ENCODE measurements around the gene MYL5.
"Not testable (repeated sequence)": the region's sequence is repeated elsewhere in the genome, so short reads cannot be mapped to it uniquely, and the experiment has no call there.

MYL5 gene

GRCh38 chr4:636628-637159, 37.6 kb upstream of the MYL5 start:
- no peak for DNase-seq (ENCODE audit: low read depth)

DNA sequence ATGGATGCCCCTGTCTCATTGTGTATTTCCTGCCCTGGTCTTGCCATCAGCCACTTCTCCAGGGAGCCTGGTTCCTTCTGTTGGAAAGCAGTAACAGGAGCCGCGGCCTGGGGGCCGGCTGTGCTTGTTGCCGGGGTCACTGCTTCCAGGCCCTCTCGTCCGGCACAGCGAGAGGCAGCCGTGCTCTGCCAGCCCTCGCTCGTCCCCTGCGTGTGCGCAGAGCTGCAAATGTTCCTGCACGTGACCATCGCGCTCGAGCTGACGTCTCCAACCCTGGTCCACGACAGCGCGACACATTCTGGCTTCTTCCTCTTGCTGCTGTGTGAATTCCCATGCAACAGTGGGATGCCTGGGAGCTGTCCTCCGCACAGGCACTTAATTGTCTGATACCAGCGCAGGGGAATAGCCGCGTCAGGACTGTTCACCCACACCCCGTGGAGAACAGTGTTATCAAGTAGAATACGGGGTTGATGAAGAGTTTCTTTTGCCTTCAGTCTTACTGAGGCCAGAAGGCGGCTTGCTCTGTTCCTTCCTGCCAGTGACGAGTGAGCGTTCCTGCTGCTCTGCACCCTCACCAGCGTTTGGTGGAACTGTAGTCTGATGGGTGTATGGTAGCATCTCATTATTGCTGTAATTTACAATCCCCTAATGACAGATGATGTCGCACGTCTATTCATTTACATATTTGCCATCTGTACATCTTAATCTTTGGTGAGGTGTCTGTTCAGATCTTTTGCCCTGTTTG, 36.6 kb upstream of the MYL5 start:
- DNase-seq (ENCODE audit: low read depth) = no peak

DNA sequence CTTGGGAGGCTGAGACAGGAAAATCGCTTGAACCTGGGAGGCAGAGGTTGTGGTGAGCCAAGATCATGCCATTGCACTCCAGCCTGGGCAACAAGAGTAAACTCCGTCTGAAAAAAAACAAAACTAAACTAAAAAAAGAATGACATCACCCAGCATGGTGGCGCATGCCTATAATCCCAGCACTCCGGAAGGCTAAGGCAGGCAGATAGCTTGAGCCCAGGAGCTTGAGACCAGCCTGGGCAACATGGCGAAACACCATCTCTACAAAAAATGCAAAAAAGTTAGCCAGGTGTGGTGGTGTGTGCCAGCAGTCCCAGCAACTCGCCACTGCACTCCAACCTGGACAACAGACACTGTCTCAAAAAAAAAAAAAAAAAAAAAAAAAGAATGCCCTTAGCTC, 32.0 kb upstream of the MYL5 start:
- DNase-seq (ENCODE audit: low read depth) = not testable (repeated sequence)

- no peak for DNase-seq (ENCODE audit: low read depth)
These were observed 27.9 kb upstream of the MYL5 start for GRCh38 chr4:646460-646859.

DNA sequence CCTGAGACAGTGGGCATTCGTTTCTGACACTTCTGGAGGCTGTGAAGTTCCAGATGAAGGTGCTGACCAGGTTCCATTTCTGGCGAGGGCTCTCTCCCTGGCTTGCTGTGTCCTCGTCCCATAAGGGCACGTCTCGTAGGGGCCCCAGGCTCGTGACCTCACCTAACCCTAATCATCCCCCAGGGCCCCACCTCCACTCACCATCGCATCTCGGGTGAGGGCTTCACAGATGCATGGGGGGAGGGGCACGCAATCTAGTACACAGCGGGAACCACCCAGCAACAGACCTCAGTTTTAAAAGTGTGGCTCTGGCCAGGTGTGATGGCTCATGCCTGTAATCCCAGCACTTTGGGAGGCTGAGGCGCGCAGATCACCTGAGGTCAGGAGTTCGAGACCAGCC, 26.9 kb upstream of the MYL5 start:
- DNase-seq (ENCODE audit: low read depth) = no peak

DNA sequence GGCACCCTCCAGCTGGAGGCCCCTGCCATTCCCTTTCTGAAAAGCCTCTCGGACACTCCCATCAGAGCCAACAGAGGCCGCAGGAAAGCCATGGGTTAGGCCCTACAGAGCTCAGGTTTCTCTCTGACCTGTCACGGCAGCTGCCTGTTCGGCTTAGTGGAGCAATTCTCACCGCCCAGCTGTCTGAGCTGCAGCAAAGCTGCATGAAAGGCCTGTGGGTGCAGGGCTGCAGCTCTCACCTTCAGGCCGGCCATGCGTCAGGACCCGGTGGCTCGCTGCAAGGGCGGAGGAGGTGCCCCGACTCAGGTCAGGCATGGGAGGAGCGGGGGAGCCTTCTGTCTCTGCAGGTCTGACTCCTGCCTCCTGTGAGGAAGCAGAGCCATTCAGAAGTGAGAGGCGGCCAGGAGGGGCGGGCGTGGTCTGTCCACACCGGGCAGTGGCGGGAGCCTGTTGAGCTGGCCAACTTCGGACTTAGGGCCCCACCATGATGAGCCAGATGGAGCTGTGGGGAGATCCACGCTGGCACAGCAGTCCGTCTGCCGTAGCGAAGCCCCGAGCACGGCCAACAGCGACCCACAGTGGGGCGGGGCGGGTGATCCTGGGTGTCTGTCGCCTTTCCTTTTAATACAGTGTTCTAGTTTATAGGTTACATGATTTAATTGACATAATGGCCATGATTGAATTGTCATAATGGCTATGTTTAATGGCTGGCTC, 25.6 kb upstream of the MYL5 start:
- no peak for DNase-seq (ENCODE audit: low read depth)

DNA sequence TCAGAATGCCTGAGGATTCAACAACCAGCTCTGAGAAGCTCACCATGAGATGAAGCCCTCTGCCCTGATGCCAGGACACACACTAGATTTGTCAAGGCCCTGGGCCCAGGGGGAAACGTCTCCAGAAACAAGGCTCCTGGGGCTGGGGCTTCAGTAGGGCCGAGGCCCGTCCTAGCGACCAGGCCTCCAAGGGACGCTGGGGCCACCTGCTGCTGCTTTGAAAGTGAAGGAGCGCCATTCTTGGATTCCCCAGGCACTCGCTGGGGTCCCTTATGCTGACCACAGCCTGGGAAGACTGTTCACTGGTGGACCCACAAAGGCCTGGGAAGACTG, 25.1 kb upstream of the MYL5 start:
- DNase-seq (ENCODE audit: low read depth) = no peak

DNA sequence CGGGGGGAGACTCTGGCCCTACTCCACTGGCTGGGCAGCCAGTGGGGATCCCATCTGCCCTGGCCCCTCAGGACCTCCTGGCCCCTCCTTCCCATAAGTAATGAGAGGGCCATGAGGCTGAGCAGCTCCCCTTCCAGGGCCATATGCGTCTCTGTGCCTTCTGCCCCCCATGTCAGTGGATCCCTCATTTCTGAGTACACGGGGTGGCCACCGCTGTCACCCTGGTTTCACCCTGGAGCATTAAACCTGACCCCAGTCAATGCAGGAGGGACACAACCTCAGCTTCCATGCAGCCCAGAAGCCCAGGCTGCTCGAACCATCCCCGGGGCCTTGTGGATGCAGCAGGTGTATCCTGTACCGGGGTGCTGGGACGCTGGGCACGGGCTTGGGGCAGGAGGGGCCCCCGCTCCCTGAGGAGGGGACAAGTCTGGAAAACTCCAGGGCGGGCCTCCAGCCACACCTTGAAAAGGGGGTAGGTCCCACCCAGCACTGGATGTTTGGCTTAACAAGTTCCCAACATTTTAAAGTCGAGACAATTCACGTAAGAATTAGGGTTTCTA, 24.5 kb upstream of the MYL5 start:
- DNase-seq (ENCODE audit: low read depth) = no peak

GRCh38 chr4:650461-650860, 23.9 kb upstream of the MYL5 start:
- no peak for DNase-seq (ENCODE audit: low read depth)

- DNase-seq (ENCODE audit: low read depth) = no peak
These were observed 23.1 kb upstream of the MYL5 start for GRCh38 chr4:650951-651883.

DNA sequence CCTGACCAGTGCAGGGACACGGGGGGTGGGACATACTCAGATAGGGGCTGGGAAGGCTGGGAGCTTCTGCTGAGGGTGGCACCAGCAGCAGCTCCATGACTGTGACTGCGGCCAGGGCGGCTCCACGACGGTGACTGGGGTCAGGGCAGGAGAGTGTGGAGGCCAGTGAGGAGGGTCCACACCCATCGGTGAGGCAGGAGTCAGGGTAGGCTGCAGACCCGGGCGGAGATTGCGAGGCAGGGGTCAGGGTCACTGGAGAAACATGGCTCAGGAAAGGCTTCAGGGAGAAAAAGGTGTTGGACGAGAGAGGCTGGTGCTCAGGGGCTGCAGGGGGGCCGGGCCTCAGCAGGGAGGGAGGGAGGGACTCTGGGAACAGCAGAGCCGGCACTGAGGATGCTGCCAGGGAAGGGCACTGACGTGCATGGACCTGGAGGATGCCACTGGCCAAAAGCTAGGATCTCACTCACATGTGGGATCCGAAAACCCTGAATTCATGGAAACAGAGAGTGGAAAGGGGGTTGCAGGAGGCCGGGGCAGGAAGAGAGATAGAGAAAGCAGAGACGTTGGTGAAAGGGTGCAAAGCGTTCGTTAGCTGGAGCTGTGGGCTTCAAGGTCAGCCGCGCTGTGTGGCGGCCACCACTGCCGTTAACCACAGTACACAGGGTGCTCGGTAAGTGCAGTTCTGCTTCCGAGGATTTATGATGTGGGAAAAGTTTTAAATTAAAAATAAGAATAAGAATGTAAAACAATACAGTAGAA, 22.3 kb upstream of the MYL5 start:
- no peak for DNase-seq (ENCODE audit: low read depth)

GRCh38 chr4:653080-653821, 21.1 kb upstream of the MYL5 start:
- DNase-seq (ENCODE audit: low read depth) = no peak

GRCh38 chr4:653831-654502, 20.4 kb upstream of the MYL5 start:
- DNase-seq (ENCODE audit: low read depth) = no peak

DNA sequence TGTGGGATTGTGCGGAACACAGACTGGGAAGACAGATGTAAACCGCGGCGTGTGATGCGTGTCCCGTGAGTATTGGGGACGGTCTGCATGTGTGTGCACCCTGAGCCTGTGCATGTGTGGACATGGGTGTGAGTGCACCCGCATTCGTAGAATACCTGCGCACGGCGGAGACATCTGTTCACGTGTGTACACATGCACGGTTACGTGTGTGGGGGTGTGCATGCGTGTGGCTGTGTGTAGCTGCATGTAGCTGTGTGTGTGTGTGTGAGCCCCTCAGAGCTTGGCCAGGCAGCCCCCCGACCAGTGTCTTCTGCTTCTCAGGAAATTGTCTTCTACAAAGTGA, 19.9 kb upstream of the MYL5 start:
- no peak for DNase-seq (ENCODE audit: low read depth)

GRCh38 chr4:654871-655463, 19.4 kb upstream of the MYL5 start:
- DNase-seq (ENCODE audit: low read depth) = no peak

DNA sequence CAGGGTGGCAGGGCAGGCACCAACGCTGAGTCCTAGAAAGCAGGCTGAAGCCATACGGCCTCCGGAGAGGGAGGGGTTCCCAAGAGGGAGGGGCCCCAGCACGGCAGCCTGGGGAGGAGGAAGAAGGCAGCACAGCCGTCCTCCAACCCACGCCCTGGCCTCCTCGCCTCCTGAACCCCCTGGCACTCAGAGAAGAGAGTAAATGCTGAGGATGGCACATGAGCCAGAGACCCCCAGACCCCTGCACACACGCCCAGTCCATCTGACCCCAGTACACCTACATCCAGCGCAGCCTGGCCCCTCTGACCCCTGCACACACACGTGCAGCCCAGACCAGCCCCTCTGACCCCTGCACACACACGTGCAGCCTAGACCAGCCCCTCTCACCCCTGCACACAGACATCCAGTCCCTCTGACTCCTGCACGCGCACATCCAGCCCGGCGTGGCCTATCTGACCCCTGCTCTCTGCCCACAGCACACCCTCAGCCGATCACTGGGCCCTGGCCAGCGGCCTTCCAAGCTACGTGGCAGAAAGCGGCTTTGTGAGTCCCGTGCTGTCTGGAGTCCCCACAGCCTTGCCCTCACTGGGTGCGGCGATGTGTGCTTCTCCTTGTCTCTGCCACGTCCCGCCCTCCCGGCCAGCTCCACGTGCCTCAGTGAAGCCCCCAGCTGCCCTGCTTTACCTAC, 18.7 kb upstream of the MYL5 start:
- no peak for DNase-seq (ENCODE audit: low read depth)

GRCh38 chr4:656436-657337, 17.7 kb upstream of the MYL5 start:
- no peak for DNase-seq (ENCODE audit: low read depth)

- DNase-seq (ENCODE audit: low read depth) = no peak
These were observed 17.0 kb upstream of the MYL5 start for GRCh38 chr4:657338-657833.
